ENCODE data around the gene TWIST2. TPM values are rescaled to one million over a fixed set of nuclear protein-coding genes. Genes with fewer than 3 reads are reported as not detected.

Gene TWIST2
- total RNA-seq, 4 donors from 2014 or later = 37.4 to 51.6 (median 47.4) TPM

- intact Hi-C loops (cut with DNase I) = no loop called here
- Histone ChIP-seq H3K27ac (replicated peaks in 1 of 4) (no peak overlapping the region), H3K4me1 (peaks cover 0 to 27% (median 16%) of the 10 kb centered on the region in 4 donors), H3K27me3 (no peaks in the 10 kb centered on the region), H3K36me3 (no peaks in the 10 kb centered on the region), H3K4me3 (no peak overlapping the region), H3K9me3 (no peaks in the 10 kb centered on the region)
- TF ChIP-seq EP300 (IDR thresholded peaks at IDR 0.05) (no peak), POLR2AphosphoS5 (IDR thresholded peaks at IDR 0.05) (no peak), POLR2A (IDR thresholded peaks at IDR 0.05; ENCODE audit: low read depth) (no peak), CTCF (IDR thresholded peaks at IDR 0.05) (no peak)
- no peak for DNase-seq (ENCODE audit: extremely low spot score)
- 85% methylated on average over 3 of the region's 3 CpGs for WGBS
Measured at GRCh38 chr2:238904716-238905115, 56.8 kb downstream of the TWIST2 start.

GRCh38 chr2:238905224-238905623, 57.3 kb downstream of the TWIST2 start:
- intact Hi-C loops (cut with DNase I) = no loop called here
- Histone ChIP-seq H3K36me3 (peaks cover 0 to 2% (median 0%) of the 10 kb centered on the region in 4 donors), H3K27ac (replicated peaks in 1 of 4) (no peak overlapping the region), H3K4me1 (peaks cover 0 to 27% (median 16%) of the 10 kb centered on the region in 4 donors), H3K27me3 (no peaks in the 10 kb centered on the region), H3K9me3 (no peaks in the 10 kb centered on the region), H3K4me3 (no peak overlapping the region)
- no peak for DNase-seq (ENCODE audit: extremely low spot score)
- WGBS = 59% methylated on average over 9 of the region's 13 CpGs
- TF ChIP-seq POLR2A (IDR thresholded peaks at IDR 0.05; ENCODE audit: low read depth) (no peak), POLR2AphosphoS5 (IDR thresholded peaks at IDR 0.05) (no peak), CTCF (IDR thresholded peaks at IDR 0.05) (no peak), EP300 (IDR thresholded peaks at IDR 0.05) (no peak)

GRCh38 chr2:238905644-238906043, 57.8 kb downstream of the TWIST2 start:
- no peak for DNase-seq (ENCODE audit: extremely low spot score)
- H3K36me3 ChIP-seq = peaks cover 0 to 6% (median 2%) of the 10 kb centered on the region in 4 donors
- intact Hi-C loops (cut with DNase I) = no loop called here
- 89% methylated on average over 28 of the region's 28 CpGs for WGBS
- H3K27me3 ChIP-seq = no peaks in the 10 kb centered on the region
- H3K9me3 ChIP-seq = no peaks in the 10 kb centered on the region
- H3K4me3 ChIP-seq = no peak overlapping the region
- peaks cover 0 to 22% (median 15%) of the 10 kb centered on the region in 4 donors for H3K4me1 ChIP-seq
- TF ChIP-seq CTCF (IDR thresholded peaks at IDR 0.05) (no peak), EP300 (IDR thresholded peaks at IDR 0.05) (no peak), POLR2AphosphoS5 (IDR thresholded peaks at IDR 0.05) (no peak), POLR2A (IDR thresholded peaks at IDR 0.05; ENCODE audit: low read depth) (no peak)
- H3K27ac ChIP-seq (replicated peaks in 1 of 4) = no peak overlapping the region

GRCh38 chr2:238906254-238906935, 58.5 kb downstream of the TWIST2 start:
- H3K27ac ChIP-seq (replicated peaks in 1 of 4) = no peak overlapping the region
- peaks cover 0 to 13% (median 6%) of the 10 kb centered on the region in 4 donors for H3K36me3 ChIP-seq
- intact Hi-C loops (cut with DNase I) = no loop called here
- H3K4me3 ChIP-seq = no peak overlapping the region
- WGBS = 94% methylated on average over 20 of the region's 20 CpGs
- no peaks in the 10 kb centered on the region for H3K27me3 ChIP-seq
- H3K9me3 ChIP-seq = no peaks in the 10 kb centered on the region
- no peak for DNase-seq (ENCODE audit: extremely low spot score)
- no peak for TF ChIP-seq POLR2A (IDR thresholded peaks at IDR 0.05; ENCODE audit: low read depth)
- TF ChIP-seq EP300 (IDR thresholded peaks at IDR 0.05) = no peak
- TF ChIP-seq POLR2AphosphoS5 (IDR thresholded peaks at IDR 0.05) = no peak
- no peak for TF ChIP-seq CTCF (IDR thresholded peaks at IDR 0.05)
- H3K4me1 ChIP-seq = peaks cover 0 to 16% (median 12%) of the 10 kb centered on the region in 4 donors

Measured in esophagus muscularis mucosa (tissue), 4 donors.